GM21723 (cell line): Measurements from ENCODE around the gene STING1.
"Not testable (repeated sequence)": the region's sequence is repeated elsewhere in the genome, so short reads cannot be mapped to it uniquely, and the experiment has no call there.

Source experiments
- ATAC-seq: cut with Tn5 transposase; IDR thresholded peaks from one replicate; pipeline ENCODE4 v1.9.1; 2021; ENCODE audit warnings: mild to moderate bottlenecking, moderate library complexity; ENCODE audit not compliant: unreplicated experiment

STING1 gene

DNA sequence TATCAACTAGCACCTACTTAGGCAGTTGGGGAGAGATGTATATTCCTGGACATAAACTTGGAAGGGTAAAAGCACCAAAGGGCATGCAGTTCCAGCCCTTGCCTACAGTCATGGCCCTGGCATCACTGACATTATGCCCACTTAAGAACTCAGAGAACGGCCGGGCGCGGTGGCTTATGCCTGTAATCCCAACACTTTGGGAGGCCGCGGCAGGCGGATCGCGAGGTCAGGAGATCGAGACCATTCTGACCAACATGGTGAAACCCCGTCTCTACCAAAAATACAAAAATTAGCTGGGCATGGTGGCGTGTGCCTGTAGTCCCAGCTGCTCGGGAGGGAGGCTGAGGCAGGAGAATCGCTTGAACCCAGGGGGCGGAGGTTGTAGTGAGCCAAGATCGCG, 42.1 kb downstream of the STING1 start:
- ATAC-seq = not testable (repeated sequence)

DNA sequence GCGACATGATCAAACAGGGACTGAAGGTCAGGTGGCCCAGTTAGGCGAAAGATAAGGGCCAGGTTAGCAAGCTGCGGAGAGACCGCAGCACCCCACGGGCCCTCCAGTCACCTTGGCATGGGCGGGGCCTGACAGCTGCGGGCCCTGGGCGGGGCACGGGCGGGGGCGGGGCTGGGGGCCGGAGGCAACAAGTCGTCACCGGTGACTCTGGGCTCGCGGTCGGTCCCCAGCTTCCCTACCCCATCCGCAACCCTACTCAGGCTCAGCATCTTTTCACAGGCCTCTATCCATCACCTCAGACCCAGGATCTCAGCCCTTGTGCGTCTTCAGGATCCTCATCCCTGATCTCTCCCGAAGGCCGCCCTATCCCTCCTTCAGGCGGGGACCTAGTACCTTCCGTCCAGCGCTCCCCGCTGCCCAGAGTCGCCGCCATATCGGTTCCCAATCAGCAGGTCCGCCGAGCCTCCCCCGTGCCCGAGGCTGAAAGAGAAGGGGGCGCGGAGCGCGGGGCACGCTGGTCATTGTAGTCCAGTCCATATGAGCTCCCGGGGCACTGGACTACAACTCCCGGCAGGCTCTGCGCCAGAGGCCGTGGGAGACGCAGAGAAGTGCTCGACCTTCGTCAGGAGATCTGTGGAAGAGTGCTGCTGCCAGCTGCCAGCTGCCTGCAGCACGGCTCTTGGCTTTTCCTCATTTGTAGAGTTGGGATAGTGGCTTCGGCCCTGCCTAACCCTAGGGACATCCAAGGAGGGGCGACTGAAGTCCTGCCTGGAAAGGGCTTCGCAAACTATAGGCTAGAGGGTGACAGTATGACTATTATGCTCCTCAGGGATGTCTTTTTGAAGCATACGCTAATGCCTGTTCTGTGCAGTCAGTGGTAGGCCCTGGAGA, 43.3 kb downstream of the STING1 start, which contains the start of gene DNAJC18:
Gene DNAJC18, minus strand, starts transcription at position 513 of the 891 bp plus-strand sequence. Its CDS starts 80 bp downstream, at position 433.
- peak; percentile 94 for ATAC-seq

DNA sequence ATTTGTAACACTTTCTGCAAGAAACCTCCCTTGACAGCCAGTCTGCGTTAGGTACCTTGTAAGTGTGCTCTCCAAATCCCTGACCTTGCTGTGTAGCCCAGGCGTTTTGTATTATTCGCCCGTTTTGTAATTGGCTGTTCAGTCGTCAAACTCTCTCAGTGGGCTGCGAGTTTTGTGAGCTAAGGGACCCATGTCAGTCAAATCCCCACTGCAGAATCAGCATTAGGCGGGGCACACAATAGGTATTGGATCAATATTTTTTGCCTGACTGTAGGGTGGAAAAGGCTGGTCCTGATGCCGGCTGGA, 43.9 kb downstream of the STING1 start:
- ATAC-seq = no peak

DNA sequence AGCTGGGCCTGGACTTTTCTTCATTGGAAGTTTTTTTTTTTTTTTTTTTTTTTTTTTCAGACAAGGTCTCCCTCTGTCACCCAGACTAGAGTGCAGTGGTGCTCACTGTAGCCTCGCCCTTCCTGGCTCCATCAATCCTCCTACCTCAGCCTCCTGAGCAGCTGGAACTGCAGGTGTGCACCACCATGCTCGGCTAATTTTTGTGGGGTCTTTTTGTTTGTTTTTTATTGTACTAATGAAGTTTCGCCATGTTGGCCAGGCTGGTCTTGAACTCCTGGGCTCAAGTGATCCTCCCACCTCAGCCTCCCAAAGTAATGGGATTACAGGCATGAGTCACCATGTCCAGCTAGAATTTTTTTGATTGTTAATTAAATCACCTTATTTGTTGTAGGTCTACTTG, 46.9 kb downstream of the STING1 start:
- ATAC-seq = no peak

DNA sequence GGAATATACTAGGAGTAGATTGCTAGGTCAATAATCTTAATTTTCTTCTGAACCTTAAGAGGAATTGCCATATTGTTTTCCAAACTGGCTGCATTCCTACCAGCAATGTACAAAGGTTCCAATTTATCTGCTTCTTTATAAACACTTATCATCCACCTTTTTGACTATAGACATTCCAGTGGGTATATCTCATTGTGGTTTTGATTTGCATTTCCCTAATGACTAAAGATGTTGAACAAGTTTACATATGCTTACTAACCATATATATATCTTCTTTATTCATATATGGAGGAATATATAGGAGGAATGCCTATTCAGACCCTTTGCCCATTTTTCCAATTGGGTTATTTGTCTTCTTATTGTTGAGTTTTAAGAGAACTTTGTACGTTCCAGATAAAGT, 50.9 kb downstream of the STING1 start:
- ATAC-seq = no peak

DNA sequence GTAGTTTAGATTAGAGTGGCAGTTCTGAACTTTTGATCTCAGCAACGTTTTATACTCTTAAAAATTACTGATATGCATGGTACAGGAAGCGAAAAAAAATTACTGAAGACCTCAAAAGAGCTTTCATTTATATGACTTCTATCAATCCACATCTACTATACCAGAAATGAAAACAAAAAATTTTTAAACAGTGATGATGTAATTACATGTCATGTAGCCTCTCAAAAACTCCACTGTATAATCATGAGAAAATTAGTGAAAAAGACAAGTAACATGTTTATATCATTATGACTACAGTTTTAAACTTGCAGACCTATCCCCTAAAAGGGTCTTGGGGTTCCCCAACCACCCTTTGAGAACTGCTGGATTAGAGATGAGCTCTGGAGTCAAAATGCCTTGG, 52.5 kb downstream of the STING1 start:
- no peak for ATAC-seq

DNA sequence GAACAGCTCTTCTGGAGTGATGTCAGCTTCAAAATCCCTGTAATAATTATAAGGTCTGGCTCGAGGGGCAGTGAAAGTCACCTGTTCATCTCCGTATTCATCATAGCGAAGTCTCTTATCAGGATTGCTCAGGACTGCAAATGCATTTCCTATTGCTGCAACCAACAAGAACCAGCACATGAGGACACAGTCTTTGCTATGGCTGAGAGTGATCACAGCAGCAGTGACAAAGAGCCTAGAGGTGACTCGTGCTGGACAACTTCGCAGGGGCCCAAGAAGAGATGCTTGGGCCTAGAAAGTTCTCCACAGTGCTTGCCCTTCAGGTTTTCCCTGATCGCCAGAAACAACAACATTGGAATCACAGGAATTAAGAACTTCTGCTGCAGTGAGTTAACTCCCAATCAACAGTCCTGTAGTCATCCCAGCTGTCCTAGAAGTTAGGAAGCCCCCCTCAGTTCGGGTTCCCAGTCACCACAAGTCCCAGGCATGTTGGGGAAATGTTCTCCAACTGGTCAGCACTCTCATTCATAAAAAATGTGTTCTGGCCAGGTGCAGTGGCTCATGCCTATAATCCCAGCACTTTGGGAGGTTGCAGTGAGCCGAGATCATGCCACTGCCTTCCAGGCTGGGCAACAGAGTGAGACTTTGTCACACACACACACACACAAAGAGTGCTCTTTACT, 56.2 kb downstream of the STING1 start:
- no peak for ATAC-seq
